Measurements from ENCODE around the gene GLT6D1.

GLT6D1 gene

GRCh38 chr9:135596211-135596610, 43.1 kb downstream of the GLT6D1 start:
- no peak overlapping the region for H3K4me3 ChIP-seq (ENCODE audit: low read length)
- no peak for TF ChIP-seq ZNF274 (IDR thresholded peaks at IDR 0.05; ENCODE audit: low read depth, low read length)

GRCh38 chr9:135592625-135593024, 46.7 kb downstream of the GLT6D1 start:
- H3K4me3 ChIP-seq (ENCODE audit: low read length): no peak overlapping the region
- TF ChIP-seq ZNF274 (IDR thresholded peaks at IDR 0.05; ENCODE audit: low read depth, low read length): no peak

DNA sequence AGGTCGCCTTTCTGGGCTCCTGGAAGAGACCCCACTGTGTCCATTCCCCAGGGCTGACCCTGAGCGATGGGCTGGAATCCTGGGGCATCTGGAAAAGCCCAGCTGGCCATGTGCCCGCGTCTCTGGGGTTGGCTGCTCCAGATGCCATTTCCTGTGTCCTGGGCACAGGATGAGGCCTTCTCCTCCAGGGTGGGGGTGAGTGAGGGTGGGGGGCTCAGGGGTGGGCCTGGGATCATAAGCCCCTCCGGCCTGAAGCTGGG, 47.1 kb downstream of the GLT6D1 start:
- H3K4me3 ChIP-seq (ENCODE audit: low read length): no peak overlapping the region
- TF ChIP-seq ZNF274 (IDR thresholded peaks at IDR 0.05; ENCODE audit: low read depth, low read length): no peak

GRCh38 chr9:135591506-135592330, 47.6 kb downstream of the GLT6D1 start:
- TF ChIP-seq ZNF274 (IDR thresholded peaks at IDR 0.05; ENCODE audit: low read depth, low read length): no peak
- H3K4me3 ChIP-seq (ENCODE audit: low read length): no peak overlapping the region

DNA sequence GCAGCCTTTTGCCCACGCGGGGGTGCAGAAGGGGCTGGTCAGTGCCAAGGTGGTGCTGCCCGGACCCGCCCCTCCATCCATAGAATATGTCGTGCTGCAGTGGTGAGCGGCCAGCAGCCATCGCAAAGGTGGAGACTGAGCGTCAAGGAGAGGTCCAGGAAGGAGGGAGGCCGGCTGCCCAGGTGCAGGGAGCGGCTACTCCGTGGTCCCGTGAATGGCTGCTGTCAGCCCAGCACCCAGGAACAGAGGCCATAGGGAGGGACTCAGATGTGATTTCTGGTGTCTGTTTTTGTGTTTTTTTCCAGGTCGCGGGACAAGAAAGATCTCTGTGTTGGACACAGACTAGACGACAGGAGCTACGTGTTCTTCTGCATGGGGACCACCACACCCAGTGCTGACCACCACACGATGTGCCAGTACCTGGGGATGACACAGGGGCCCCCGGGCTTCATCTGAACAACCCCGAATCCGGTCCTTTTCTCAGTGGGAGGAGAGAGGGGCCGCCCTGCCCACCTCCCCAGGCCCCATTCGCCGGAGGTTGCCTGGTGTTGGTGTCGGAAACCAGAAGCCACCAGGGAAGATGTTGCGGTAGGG, 48.8 kb downstream of the GLT6D1 start:
- TF ChIP-seq ZNF274 (IDR thresholded peaks at IDR 0.05; ENCODE audit: low read depth, low read length): no peak
- no peak overlapping the region for H3K4me3 ChIP-seq (ENCODE audit: low read length)

DNA sequence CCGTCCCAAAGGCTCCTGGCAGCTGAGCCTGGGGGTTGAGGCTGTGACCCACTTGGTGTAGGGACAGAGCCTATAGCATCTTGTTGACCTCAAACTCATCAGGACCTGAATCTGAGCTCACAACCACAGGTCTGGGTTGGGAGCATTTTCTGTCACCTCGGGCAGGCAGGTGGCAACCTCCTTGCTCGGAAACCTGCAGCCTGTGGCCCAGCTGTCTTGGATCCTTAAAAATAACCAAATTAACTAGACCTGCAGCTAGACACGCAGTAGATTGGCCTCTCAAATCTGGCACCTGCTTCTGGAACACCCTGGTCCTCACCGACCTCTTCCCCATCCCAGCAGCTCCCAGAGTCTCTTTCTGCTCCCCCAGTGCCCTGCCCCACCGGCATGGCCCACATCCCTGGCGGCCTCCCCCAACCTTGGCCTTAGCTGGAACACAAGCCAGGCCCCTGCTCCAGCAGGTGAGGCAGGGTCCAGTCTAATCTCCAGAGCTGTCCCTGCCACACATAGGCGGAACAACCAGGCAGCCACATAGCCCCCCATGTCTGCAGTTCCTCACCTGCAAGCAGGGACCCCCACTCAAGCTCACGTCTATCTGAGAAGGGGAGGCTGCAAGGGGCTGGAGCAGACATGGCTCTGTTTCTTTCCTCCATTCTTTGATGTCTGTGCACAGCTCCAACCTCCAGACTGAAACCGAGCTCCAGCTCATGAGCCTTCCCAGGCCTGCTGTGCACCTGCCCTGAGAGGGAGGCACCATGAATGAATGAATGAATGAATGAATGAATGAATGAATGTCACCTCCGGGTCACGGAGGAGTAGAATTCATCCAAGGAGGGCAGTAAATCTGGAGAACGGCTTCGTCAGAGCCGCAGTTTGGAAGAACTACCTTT, 49.5 kb downstream of the GLT6D1 start:
- TF ChIP-seq ZNF274 (IDR thresholded peaks at IDR 0.05; ENCODE audit: low read depth, low read length): no peak
- no peak overlapping the region for H3K4me3 ChIP-seq (ENCODE audit: low read length)

DNA sequence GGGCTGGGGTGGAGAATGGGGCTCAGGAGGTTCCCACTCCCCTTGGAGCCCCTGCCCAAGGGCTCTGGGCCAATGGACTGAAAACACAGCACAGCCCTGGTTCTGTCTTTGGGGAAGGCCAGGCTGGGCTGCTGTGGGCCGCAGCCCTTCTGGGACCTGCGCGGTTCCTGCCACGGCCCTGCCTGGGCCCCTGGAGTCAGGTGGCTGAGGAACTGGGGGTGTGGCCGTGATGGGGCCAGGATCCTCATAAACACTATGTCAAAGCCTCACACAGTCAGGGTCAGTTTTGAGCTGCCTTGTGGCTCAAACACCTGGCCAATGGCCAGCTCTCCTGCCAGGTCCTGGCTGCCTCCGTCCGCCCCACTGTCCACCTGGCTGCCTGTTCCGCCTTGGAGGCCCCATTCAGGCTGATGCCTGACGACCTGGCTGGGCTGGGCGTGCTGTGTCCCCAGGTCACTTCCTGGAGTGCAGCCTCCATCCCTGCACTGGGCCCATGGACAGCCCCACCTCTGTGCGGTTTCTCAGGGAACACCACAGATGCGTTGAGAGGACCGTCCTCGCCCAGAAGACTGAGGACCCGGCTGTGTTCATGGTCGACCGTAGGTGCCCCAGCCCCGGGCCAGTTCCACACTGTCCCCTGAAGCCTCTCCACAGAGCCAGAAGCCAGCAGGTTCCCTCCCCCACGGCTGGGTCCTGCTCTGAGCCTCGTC, 50.3 kb downstream of the GLT6D1 start:
- H3K4me3 ChIP-seq (ENCODE audit: low read length): no peak overlapping the region
- TF ChIP-seq ZNF274 (IDR thresholded peaks at IDR 0.05; ENCODE audit: low read depth, low read length): no peak

- H3K4me3 ChIP-seq (ENCODE audit: low read length): no peak overlapping the region
- TF ChIP-seq ZNF274 (IDR thresholded peaks at IDR 0.05; ENCODE audit: low read depth, low read length): no peak
Observed at GRCh38 chr9:135588371-135588770, 51.0 kb downstream of the GLT6D1 start.

DNA sequence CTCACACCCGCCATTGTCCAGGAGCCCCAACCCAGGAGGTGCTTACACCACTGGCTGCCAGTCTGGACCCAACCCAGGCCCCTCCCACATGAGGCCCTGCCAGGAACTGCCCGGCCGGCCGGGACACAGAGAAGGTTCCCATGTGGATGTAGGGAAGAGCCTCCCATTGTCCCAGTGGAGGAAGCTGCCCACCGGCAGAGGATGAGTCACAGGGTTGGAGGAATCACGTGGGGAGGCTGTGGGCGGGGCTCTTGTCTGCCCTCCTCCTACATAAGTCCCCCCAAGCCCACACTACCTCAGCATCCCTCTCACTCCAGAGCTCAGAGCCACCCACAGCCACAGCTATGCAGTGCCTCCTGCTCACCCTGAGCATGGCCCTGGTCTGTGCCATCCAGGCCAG, 51.7 kb downstream of the GLT6D1 start:
- no peak for TF ChIP-seq ZNF274 (IDR thresholded peaks at IDR 0.05; ENCODE audit: low read depth, low read length)
- H3K4me3 ChIP-seq (ENCODE audit: low read length): no peak overlapping the region

GRCh38 chr9:135586601-135587109, 52.7 kb downstream of the GLT6D1 start:
- TF ChIP-seq ZNF274 (IDR thresholded peaks at IDR 0.05; ENCODE audit: low read depth, low read length): no peak
- H3K4me3 ChIP-seq (ENCODE audit: low read length): no peak overlapping the region

GRCh38 chr9:135584934-135585333, 54.4 kb downstream of the GLT6D1 start:
- no peak overlapping the region for H3K4me3 ChIP-seq (ENCODE audit: low read length)
- no peak for TF ChIP-seq ZNF274 (IDR thresholded peaks at IDR 0.05; ENCODE audit: low read depth, low read length)

DNA sequence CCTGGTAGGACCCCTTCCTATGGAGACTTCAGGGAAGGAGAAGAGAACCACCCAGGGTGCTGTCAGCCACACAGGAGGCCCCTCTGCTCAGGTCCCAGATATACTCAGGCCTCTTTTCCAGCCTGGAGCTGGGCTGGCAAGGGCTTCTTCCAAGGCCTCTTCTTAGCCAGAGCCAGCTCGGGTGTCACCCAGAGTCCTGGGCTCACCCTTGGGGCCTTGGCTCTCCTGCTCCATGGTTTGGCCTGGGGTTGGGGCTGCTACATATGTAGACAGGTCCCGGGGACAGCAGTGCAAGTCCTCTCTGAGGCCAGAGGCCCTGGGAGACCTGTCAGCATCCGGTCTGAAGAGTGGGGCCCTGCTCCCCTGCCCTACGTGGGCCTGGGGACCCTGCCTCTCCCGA, 55.0 kb downstream of the GLT6D1 start:
- no peak overlapping the region for H3K4me3 ChIP-seq (ENCODE audit: low read length)
- no peak for TF ChIP-seq ZNF274 (IDR thresholded peaks at IDR 0.05; ENCODE audit: low read depth, low read length)

DNA sequence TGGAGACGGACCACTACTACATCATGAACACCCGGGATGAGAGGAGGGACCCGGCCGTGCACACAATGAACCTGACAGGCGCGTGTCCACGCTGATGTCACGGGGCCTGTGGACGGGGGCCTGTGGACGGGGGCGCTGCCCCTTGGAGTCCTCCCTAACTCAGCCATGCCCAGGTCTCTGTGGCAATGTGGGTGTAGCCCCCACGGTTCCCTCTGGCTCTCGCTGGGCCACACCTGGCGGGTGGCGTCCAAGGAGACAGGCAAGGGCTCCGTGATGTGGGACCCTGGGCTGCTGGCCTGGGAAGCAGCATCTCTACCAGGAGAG, 55.7 kb downstream of the GLT6D1 start:
- TF ChIP-seq ZNF274 (IDR thresholded peaks at IDR 0.05; ENCODE audit: low read depth, low read length): no peak
- H3K4me3 ChIP-seq (ENCODE audit: low read length): no peak overlapping the region
